ENCODE measurements around the gene DPP7. TPM values are rescaled to one million over a fixed set of nuclear protein-coding genes. Genes with fewer than 3 reads are reported as not detected.

The DPP7 gene
- total and polyA plus RNA-seq, 10 of the 15 experiments (the other 5 are each of a cell fraction or from before 2014, with no cell fraction given), result 0.68 to 245 (median 106) TPM

GRCh38 chr9:137106662-137107250 lies 7.8 kb downstream of the DPP7 start:
- WGBS (ENCODE audit: insufficient coverage, insufficient replicate concordance, low lambda C conversion rate, missing lambda C conversion rate), result 97% methylated on average over 24 of the region's 27 CpGs
- RAD21 ChIA-PET (ENCODE audit: unreplicated experiment), result interaction anchor here (1.1 kb wide), 1 partner anchor 20 kb away, joined by 3 read pairs; the partner anchor contains the start of gene MAN1B1
- peaks cover 21 to 65% of the 10 kb centered on the region in 2 experiments; a peak in 3 of 4 replicates for H3K36me3 ChIP-seq (ENCODE audit: control insufficient read depth in 2 of 2, insufficient read depth in 2 of 2, low read length in 1 of 2)

More at GRCh38 chr9:137106662-137107250, 7.8 kb downstream of the DPP7 start:
- peaks cover 15% of the 10 kb centered on the region; the same call in 2 of the 3 replicates for H3K9me3 ChIP-seq (replicated peaks; ENCODE audit: control insufficient read depth, insufficient read depth, low read length)
- ChIA-PET POLR2A (no interaction called here), CTCF (no interaction called here), SMC1A (ENCODE audit: uncharacterized antibody, unreplicated experiment) (no interaction called here)
- H3K4me1 ChIP-seq (ENCODE audit: control insufficient read depth, insufficient read depth, low read length), result no peaks in the 10 kb centered on the region
- H3K9ac ChIP-seq (ENCODE audit: control insufficient read depth, insufficient read depth, low read length), result no peak overlapping the region
- H2AFZ ChIP-seq (ENCODE audit: control insufficient read depth, low read depth, low read length), result no peak overlapping the region
- in situ Hi-C loops (cut with MboI) (no loop called here), intact Hi-C loops (cut with micrococcal nuclease; ENCODE audit: unreplicated experiment) (no loop called here)
- no peak overlapping the region for H3K4me3 ChIP-seq
- ATAC-seq, result no peak
- no peak overlapping the region for H3K27ac ChIP-seq (ENCODE audit: control insufficient read depth, insufficient read depth)
- H4K20me1 ChIP-seq (ENCODE audit: control insufficient read depth, insufficient read depth), result no peaks in the 10 kb centered on the region; the same call in 1 of the 2 replicates
- no peak for DNase-seq (ENCODE audit: low read depth, low spot score)
- no peaks in the 10 kb centered on the region for H3K27me3 ChIP-seq (replicated peaks in 1 of 2; ENCODE audit: control insufficient read depth in 2 of 2, insufficient read depth in 2 of 2, low read length in 1 of 2)
- H3K4me2 ChIP-seq (ENCODE audit: control insufficient read depth, insufficient read depth), result no peak overlapping the region
- no peaks in the 10 kb centered on the region; the same call in 1 of the 2 replicates for H3K79me2 ChIP-seq (ENCODE audit: control insufficient read depth, insufficient read depth, low read length)
- no peak for TF ChIP-seq SKIL (IDR thresholded peaks at IDR 0.05; ENCODE audit: low read depth, poor library complexity, severe bottlenecking)
- FAIRE-seq, result no peak
- no TSS peak for BruUV-seq (replicated peaks)
